DMS79 treated with DMSO at 0.1 percent for 48 hours (cell line): ENCODE measurements around the gene JAG2.
A peak's percentile ranks its signal among the peaks of the same experiment; 100 is the strongest.

ENCODE experiments used
- DNase-seq: peaks from one replicate; lab custom pipeline; 2025; lab: John Stamatoyannopoulos, UW

JAG2 gene

DNA sequence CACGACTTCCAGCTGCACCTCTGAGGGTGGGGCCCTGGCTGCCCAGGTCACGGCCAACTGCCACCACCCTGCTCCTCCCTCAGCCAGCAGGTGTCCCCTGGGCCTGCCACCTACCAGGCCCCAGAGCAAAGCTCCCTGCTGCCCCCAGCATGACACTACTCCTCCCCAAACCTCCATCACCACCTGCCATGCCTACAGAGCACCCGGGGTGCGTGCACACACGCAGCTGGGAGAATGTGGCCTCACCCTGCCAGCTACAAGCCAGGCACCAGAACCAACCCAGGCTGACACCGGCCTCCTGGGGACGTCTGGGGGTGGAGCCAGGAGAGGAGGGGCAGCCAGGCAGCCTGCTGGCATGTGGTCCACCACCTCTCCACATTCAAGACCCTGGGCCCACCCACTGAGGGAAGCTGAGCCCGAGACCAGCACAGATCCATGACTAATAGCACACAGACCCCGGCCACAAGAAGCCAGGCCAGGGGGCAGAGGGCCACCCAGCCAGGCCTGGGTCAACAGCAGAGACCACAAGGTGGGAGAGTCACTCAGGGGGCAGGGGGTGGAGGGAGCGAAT is 3.4 kb downstream of the JAG2 start:
- DNase-seq, result peak; percentile 80

DNA sequence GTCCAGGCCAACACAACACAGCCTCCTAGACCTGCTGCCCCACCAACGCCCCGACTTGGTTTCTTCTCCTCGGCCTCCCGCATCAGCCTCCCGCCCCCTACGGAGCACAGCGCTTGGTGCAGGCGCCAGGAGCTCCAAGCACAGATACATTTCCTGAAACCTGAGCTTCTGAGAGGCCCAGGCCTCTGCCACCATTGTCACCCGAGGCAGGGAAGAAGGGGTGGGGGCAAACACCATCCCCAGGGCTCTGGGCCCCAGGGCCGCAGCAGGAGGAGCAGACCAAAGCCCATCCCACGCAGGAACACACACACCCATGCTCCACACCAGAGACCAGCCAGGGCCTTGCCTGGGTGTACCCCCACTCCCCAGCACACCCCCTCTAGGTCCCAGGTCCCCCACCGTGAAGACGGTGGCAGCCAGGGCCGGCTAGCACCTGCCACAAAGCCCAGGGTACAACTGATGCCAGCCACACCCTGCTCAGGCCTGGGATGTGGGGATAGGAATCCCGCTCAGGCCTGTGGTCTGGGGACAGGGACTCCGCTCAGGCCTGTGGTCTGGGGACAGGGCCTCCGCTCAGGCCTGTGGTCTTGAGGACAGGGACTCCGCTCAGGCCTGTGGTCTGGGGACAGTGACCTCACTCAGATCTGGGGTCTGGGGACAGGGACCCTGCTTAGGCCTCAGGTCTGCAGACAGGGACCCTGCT is 5.4 kb downstream of the JAG2 start:
- DNase-seq, result no peak

DNA sequence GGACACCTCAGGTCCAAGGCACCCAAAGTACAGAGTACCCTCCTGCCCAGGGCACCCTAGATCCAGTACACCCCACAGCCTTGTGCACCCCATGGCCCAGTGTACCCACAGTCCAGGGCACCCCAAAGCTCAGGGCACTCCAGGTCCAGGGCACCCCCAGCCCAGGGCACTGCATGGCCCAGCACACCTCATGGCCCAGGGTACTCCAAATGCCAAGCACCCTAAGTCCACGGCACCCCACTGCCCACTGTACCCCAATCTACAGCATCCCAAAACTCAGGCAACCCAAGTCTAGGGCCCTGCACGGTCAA is 6.0 kb downstream of the JAG2 start:
- DNase-seq, result no peak

DNA sequence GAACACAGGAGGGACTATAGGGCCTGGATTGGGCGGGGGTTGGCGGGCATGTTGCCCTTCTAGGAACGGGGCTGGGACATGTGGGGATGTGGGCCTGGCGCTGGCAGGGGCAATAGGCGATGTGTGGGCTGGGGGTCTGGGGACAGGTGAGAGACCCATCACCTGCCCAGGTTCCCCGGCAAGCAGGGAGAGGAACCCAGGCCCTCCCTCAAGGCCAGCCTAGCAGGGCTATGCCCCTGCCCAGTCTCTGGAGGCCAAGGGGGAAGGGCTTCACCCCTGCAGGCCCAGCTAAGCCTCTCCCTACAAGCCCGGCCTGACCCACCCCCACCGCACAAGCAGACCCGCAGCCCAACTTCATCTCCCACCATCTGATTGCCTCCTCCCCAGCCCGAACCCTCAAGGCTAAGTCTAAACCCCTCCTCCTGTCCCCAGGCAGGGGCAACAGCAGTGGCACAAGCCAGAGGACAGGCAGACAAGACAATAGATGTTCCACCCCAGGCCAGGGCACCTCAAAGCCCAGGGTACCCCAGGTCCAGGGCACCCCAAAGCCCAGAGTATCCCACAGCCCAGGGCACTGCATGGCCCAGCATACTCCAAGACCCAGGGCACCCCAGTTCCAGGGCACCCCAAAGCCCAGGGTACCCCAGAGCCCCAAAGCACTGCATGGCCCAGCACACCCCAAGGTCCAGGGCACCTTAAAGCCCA is 6.5 kb downstream of the JAG2 start:
- no peak for DNase-seq

DNA sequence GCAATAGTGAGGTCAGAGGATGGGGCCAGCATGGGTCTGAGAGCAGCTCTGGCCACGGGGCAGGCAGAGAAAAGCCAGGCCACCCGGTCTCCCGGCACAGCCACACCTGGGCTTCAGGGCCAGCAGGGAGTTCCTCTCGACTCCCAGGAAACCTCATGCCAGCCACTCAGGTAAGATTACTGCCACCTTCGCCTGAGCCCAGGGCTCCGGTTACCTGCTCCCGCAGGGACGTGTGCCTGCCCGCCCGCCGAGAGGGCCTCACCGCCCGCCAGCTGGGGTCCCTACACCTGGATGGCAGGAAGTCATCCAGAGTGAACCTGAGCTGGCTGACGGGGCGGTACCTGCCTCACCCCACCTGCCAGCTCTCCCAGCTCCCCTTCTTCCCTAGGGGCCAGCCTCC is 7.3 kb downstream of the JAG2 start:
- peak; percentile 77 for DNase-seq

DNA sequence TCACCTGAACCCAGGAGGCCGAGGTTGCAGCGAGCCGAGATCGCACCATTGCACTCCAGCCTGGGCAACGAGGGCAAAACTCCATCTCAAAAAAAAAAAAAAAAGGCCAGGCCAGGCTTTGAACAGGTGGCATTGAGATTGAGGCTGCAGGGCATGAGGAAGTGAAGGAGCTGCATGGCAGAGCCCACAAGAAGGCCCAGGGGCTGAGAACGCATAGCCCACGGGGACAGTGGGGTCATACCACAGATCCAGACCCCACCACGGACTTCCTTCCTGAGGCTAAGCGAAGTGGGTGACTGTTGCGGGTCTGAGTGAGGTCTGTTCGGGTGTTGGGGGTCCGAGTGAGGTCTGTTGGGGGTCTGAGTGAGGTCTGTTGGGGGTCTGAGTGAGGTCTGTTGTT is 7.8 kb downstream of the JAG2 start:
- no peak for DNase-seq

DNA sequence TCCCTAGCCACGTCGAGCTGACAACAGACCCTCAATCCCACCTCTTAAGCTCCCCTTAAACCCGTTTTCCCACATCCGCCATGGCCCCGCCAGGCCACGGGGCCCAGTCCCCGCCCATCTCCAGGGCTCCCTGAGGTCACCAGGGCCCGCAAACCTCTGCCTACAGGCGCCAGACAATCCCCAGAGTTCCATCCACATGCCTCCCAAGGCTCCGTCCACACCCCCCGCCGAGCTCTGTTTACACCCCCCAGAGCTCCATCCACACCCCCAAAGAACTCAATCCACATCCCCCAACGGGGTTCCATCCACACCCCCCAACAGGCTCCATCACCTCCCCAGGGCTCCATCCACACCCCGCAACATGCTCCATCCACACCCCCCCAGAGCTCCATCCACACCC is 9.2 kb downstream of the JAG2 start:
- DNase-seq, result no peak

DNA sequence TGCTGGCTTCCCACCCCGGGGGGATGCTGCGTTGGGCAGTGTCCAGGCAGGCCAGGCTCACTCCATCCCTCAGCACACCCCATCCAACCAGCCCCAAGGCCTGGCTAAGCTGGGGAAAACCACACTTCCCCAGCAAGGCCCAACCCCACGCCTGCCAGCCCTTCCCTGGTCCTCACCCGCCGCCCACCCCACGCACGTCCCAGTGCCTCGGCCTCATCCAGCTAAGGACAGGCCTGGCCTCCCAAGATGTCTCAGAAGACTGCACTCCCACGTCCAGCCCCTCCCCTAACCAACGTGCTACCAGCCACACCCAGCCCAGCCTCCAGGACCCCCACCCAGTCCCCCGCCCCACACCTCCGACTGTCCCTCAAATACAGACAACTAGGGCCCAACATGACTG is 9.8 kb downstream of the JAG2 start:
- DNase-seq, result no peak

DNA sequence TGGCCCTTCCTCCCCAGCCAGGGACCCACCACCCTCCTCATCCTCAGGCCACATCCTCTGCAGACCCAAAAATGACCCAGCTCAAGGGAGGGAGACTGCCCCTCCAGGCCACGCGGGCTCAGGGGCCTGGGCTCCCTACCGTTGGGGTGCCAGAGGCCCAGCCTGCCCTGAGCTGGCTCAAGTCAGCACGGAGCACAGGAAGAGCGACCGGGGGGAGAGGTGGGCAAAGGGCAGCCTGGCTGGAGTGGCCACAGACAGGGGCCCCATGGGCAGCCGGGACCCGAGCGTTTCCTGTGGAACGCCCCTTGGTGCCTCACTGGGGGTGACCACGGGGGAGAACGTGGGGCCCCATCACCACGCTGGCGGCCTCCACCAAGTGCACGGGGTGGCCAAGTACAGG is 10.7 kb downstream of the JAG2 start:
- no peak for DNase-seq

DNA sequence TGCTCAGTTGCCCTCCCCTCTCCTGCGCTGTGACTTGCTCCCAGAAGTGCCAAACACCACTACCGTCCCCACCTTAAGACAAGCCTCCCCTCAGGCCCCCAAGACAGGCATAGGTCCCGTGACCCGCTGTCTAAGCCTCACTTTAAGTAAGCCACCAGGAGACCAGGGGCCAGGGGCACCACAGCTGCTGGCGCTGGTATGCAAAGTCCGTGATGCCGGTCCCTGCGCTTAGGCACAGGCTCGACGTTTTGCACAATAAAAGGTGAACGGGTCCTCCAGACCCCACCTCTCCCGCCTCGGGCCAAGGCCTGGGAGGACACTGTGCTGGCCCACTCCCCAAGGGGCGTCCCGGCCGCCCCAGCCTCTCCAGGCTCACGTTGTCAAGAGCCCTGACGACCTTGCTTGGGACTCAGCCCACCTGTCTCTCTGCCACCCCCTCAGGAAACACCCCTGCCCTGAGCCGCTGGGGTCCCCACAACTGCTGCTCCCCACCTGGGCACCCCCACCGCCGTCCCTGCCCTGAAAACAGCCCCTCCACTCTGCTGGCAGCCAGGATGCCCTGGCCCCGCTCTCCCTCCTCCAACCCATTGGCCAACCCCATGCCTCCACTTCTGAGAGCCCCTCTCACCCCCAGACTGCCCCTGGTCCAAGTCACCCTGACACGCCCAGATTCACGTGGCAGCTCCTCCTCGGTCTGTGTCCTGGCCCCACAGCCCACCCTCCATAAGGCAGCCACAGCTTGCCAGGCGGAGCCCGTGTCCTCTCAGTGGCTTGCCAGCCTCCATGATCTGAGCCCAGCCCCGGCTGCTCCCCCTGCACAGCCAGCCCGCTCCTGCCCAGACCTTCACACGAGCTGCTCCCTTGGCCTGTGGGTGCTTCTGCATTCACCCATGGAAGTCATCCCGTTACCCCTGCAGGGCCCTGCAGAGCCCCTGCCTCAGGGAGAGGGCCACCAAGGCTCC is 11.9 kb downstream of the JAG2 start:
- no peak for DNase-seq

DNA sequence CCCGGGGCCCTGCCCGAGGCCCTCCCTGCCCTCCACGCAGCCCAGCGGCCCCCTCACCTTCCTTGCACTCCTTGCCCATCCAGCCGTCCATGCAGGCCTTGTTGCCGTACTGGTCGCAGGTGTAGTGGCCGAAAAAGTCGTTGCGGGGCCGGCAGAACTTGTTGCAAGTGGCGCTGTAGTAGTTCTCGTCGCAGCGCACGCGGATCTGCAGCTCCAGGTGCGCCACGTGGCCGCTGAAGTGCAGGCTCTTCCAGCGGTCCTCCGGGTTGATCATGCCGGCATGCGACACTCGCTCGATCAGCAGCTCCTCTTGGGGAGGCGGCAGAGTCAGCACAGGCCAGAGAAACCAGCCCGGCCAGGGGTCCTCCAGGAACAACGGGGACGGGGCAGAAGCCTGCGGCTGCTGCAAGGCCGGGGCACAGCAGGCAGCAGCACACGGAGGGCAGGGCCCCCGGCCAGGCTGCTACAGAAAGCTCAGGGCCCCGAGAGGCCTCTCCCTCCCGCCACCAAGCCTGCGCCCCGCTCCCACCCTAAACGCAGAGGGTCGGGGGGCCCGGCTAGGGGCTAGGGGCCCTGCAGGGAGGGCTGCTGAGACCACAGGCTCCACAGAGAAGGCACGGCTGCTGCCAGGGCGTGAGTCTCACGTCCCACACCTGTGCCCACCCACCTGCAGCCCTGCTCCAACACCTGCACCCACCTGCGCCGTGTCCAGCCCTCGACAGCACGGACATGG is 12.7 kb downstream of the JAG2 start:
- DNase-seq, result no peak

DNA sequence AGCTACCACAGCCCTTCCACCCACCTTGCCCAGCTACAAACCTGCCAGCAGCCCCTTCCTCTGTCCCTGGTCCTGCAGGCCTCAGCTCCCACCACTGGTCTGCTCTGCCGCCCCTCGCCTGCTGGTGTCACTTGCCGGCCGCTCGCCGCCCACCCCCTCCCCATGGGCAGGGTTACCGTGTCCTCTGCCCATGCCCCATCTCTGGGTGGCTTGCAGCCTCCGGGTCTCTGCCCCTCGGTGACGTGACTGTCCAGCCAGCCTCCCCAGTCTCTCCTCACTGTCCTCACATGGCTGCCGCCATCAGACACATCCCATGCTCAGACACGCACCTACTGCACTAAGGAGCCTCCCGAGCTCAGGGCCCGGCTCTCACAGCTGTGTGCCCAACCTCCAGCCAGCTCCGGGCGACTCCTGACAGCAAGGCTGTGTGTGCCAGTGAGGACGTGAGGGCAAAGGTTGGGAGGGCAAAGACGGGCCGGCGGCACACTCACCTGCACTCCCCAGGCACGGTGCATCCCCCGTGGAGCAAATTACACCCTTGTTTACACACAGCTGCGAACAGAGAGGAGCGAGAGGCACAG is 13.4 kb downstream of the JAG2 start:
- DNase-seq, result no peak

DNA sequence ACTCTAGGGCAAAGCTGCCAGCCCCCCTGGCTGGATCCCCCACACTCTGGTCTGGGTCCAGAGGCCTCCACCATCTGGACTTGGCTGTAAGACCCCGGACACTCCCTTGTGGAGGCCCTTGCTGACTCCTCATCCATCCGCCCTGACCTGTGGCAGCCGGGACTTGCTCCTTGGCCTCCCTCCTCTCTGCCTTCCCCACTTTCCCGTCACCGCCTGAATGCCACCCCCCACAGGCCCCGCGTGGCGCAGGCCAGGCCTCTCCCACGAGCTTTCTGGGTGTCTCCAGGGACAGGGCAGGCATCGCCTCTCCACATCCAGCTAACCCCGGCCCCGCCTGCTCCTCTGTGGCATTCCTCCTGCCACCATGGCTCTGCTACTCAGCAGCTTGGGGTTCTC is 14.1 kb downstream of the JAG2 start:
- no peak for DNase-seq

DNA sequence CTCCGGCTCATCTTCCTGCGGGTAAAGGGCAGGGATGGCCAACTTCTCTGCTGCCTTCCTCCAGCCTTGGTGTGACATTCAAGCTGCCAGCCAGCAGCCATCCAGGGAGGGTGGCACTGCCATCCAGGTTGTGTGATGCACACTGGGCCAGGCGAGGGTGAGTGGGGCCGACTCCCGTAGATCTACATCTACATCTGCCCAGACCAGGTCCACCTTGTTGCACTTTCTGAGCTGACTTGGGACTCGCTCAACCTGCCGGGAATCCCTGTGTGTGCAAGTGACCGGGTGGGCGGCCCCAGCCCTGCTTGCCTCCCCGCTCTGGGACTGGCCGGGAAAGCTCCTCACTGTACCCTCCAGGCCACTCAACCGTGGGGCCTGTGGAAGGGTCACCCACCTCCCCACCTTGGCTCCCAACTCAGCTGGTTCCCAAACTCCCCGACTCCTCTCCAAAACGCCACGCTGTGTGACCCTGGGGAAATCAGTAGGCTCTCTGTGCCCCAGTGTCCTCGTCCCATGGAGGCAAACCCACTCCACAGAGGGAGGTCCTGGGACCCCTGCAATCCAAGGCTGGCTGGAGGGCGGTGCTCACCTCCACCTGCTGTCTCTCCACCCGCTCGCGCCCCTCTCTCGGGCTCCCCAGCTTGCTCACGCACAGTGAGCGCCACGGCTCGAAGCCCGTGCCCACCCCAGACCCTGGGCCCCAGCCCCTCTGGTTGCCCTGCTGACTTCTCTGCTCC is 14.7 kb downstream of the JAG2 start:
- DNase-seq, result no peak

DNA sequence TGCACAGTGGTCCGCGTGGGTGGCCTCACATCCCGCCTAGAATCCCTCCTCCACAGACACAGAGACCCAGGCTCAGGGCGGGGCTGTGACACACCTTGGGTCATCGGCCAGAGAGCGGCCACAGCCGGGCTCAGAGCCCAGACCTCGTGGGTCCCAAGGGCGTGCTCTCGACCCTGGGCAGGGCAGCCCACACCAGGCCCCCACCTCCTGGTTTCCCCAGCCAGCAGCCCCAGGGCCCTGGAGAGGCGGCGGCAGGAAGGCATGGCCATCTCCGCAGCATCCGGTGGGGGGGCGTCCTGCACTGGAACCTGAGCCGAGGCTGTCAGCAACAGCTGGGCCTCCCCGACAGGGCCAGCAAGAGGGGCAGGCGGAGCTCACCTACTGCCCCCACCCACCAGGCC is 15.2 kb downstream of the JAG2 start:
- no peak for DNase-seq

DNA sequence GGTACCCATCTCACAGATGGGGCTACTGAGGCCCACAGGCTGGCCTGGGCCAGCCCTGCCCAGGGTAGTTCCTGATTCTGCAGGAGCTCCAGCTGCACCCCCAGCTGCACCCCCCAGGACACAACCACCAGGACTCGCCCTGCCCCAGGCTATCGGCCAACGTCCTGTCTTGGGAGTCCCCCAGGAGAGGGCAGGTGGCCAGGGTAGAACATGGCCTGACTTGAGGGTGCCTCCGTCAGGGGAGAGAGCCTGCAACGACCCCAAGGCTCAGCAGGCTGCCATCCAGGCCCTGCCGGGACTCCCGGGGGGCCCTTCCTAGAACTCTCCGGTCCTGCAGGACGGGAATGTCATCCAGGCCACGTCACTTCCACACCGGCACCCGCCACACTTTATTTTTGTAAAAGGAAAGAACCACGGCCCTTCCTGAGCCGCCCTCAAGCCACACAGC is 15.8 kb downstream of the JAG2 start:
- DNase-seq, result no peak

DNA sequence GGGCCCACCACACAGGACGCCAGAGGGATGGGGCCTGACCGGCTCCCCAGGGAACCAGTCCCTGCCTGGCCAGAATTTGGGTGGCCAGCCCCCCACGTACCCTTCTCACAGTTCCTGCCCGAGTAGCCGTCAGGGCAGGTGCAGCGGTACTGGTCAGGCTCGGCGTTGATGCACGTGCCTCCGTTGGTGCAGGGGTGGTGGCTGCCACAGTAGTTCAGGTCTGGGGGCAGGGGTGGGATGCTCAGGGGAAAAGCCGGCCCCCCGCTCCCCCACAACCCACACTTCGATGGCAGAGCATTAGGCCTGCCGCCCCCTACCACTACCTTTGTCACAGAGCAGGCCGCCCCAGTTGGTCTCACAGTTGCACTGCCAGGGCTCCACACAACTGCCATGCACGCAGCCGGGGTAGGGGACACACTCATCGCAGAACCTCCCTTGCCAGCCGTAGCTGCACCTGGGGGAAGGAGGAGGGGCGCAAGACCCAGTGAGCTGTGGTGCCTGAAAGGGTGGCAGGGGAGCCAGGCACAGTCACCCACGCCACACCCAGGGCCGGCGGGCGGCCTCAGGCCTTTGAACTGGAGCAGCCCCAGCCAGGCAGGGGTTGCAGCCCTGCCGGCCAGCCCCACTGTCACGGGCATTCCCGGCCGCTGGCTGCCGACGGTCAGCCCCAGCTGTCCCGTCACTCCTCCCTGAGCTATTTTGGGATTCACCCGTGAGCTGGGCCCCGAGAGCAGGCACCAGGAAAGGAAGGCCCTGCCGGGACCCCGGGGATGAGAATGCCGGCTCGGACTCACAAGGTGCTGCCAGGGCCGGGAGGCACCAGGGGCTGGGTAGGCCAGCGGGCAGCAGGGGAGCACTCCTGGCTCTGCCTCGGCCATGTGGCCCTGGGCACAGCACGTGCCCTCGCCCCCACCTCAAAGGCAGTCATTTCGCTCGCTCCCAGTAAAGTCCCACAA is 16.5 kb downstream of the JAG2 start:
- DNase-seq, result no peak

DNA sequence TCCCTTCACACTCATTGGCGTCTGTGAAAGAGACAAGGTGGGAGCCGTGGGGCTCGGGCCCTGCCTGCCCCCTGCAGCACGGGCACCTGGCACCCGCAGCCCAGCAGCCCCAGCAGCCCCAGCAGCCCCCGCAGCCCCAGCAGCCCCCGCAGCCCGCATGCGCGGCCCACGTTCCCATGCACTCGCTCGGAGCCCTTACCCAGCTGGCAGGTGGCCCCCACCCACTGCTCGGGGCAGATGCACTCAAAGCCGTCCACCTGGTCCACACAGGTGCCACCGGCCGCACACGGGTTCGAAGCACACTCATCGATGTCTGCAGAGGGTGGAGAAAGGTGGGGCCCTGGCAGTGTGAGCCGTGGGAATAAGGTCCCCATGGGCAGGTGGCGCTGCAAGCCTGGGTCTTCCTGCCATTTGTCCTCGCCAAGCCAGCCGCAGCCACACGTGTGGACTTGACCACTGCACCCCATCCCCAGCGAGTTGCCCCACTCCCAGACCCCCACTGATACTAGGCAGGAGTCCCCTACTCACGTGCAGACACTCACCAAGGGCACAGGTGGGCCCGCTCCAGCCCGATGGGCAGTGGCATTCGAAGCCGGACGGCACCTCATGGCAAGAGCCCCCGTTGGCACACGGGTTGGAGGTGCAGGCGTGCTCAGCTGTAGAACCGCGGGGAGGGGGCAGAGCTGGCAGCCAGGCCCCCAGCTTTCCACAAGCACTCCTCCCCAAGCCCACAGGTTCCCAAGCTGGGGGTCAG is 17.3 kb downstream of the JAG2 start:
- DNase-seq, result no peak
